ENCODE results near the gene ATP6V0B. TPM values are rescaled to one million over a fixed set of nuclear protein-coding genes. Genes with fewer than 3 reads are reported as not detected.

ATP6V0B gene
- total and polyA plus RNA-seq, 10 of the 15 experiments (the other 5 are each of a cell fraction or from before 2014, with no cell fraction given): 65.3 to 250 (median 144) TPM

DNA sequence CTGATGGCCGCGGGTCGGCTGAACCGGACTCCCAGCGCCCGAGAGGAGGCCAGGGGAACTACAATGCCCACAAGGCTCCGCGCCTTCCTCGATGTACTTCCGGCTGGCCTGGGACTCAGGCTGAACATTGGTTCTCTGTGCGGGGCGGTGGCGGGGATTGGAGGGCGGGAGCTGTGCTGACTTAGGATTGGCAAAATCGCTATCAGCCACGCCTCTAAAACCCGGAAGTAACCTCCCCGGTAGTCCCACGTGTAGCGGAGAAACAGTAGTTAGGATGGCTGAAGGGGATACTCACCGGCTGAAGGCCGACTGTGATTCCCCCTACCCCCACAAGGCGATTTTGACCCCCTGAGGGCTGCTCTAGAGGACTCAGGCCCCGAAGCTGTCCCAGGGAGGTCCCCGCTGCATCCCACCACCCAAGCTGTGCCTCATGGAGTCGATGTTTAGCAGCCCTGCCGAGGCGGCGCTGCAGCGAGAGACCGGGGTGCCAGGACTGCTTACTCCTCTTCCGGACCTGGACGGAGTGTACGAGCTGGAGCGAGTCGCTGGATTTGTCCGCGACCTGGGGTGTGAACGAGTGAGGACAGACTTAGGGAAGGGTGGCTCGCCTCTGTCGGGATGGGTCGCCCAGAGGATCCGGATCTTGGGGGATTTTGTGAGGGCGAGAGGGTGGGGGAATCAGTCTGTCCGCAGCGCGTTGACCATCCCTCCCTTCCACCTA lies 4.9 kb upstream of the ATP6V0B start, which contains the start of gene DPH2 (continued):
- no peak for TF ChIP-seq CEBPB (IDR thresholded peaks at IDR 0.05; ENCODE audit: borderline replicate concordance in 1 of 2, low read depth in 2 of 2, low read length in 2 of 2)
- no peak for TF ChIP-seq SRF (IDR thresholded peaks at IDR 0.05; ENCODE audit: low read depth in 2 of 2, low read length in 2 of 2)
- no peak for TF ChIP-seq ETV6 (conservative IDR thresholded peaks at IDR 0.05 in 1 of 2, IDR thresholded peaks at IDR 0.05 in 1 of 2; ENCODE audit: borderline replicate concordance in 1 of 2, low read depth in 1 of 2)
- no peak; the same call in 1 of the 2 replicates for TF ChIP-seq NFYA (IDR thresholded peaks at IDR 0.05; ENCODE audit: borderline replicate concordance, low read depth, low read length)
- no peak for TF ChIP-seq RBBP5 (conservative IDR thresholded peaks at IDR 0.05)
- TF ChIP-seq SIN3A (IDR thresholded peaks at IDR 0.05; ENCODE audit: low read depth, low read length): peak; percentile 94; the same call in 1 of the 2 replicates
- TF ChIP-seq IRF3 (IDR thresholded peaks at IDR 0.05): peak; percentile 34; the same call in 1 of the 2 replicates
- TF ChIP-seq, protein P1, sequence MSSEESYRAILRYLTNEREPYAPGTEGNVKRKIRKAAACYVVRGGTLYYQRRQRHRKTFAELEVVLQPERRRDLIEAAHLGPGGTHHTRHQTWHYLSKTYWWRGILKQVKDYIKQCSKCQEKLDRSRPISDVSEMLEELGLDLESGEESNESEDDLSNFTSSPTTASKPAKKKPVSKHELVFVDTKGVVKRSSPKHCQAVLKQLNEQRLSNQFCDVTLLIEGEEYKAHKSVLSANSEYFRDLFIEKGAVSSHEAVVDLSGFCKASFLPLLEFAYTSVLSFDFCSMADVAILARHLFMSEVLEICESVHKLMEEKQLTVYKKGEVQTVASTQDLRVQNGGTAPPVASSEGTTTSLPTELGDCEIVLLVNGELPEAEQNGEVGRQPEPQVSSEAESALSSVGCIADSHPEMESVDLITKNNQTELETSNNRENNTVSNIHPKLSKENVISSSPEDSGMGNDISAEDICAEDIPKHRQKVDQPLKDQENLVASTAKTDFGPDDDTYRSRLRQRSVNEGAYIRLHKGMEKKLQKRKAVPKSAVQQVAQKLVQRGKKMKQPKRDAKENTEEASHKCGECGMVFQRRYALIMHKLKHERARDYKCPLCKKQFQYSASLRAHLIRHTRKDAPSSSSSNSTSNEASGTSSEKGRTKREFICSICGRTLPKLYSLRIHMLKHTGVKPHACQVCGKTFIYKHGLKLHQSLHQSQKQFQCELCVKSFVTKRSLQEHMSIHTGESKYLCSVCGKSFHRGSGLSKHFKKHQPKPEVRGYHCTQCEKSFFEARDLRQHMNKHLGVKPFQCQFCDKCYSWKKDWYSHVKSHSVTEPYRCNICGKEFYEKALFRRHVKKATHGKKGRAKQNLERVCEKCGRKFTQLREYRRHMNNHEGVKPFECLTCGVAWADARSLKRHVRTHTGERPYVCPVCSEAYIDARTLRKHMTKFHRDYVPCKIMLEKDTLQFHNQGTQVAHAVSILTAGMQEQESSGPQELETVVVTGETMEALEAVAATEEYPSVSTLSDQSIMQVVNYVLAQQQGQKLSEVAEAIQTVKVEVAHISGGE (CRISPR knock-in tag; IDR thresholded peaks at IDR 0.05): no peak
- TF ChIP-seq, protein P2, sequence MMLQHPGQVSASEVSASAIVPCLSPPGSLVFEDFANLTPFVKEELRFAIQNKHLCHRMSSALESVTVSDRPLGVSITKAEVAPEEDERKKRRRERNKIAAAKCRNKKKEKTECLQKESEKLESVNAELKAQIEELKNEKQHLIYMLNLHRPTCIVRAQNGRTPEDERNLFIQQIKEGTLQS (IDR thresholded peaks at IDR 0.05; ENCODE audit: borderline replicate concordance, extremely low read depth, low read depth, low read length): no peak
- TF ChIP-seq TCF3 (IDR thresholded peaks at IDR 0.05; ENCODE audit: borderline replicate concordance, insufficient read depth, low read depth, low read length): no peak
- TF ChIP-seq CBX5 (IDR thresholded peaks at IDR 0.05; ENCODE audit: low read depth): no peak
- TF ChIP-seq ZNF274 (IDR thresholded peaks at IDR 0.05; ENCODE audit: insufficient read depth, insufficient read length): no peak
- no peak for TF ChIP-seq IRF4 (IDR thresholded peaks at IDR 0.05; ENCODE audit: low read depth, low read length)
- TF ChIP-seq, protein P3, sequence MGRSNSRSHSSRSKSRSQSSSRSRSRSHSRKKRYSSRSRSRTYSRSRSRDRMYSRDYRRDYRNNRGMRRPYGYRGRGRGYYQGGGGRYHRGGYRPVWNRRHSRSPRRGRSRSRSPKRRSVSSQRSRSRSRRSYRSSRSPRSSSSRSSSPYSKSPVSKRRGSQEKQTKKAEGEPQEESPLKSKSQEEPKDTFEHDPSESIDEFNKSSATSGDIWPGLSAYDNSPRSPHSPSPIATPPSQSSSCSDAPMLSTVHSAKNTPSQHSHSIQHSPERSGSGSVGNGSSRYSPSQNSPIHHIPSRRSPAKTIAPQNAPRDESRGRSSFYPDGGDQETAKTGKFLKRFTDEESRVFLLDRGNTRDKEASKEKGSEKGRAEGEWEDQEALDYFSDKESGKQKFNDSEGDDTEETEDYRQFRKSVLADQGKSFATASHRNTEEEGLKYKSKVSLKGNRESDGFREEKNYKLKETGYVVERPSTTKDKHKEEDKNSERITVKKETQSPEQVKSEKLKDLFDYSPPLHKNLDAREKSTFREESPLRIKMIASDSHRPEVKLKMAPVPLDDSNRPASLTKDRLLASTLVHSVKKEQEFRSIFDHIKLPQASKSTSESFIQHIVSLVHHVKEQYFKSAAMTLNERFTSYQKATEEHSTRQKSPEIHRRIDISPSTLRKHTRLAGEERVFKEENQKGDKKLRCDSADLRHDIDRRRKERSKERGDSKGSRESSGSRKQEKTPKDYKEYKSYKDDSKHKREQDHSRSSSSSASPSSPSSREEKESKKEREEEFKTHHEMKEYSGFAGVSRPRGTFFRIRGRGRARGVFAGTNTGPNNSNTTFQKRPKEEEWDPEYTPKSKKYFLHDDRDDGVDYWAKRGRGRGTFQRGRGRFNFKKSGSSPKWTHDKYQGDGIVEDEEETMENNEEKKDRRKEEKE (IDR thresholded peaks at IDR 0.05): no peak
- TF ChIP-seq MYC (IDR thresholded peaks at IDR 0.05; ENCODE audit: insufficient read depth, insufficient read length, insufficient replicate concordance, low read length, severe bottlenecking): no peak
- TF ChIP-seq KLF5 (IDR thresholded peaks at IDR 0.05; ENCODE audit: partially characterized antibody): no peak
- no peak for TF ChIP-seq BCL11A (IDR thresholded peaks at IDR 0.05; ENCODE audit: low read depth, low read length)
- TF ChIP-seq CREM (IDR thresholded peaks at IDR 0.05; ENCODE audit: low read depth): peak; percentile 85
- no peak for TF ChIP-seq STAT1 (conservative IDR thresholded peaks at IDR 0.05)
- TF ChIP-seq IKZF1 (conservative IDR thresholded peaks at IDR 0.05): peak; percentile 84
- no peak for TF ChIP-seq ATF7 (IDR thresholded peaks at IDR 0.05; ENCODE audit: low read depth)
- TF ChIP-seq WRNIP1 (IDR thresholded peaks at IDR 0.05; ENCODE audit: borderline replicate concordance, low read depth, low read length): no peak
- TF ChIP-seq KDM1A (IDR thresholded peaks at IDR 0.05; ENCODE audit: borderline replicate concordance): no peak

All from GM12878 (cell line).